ENCODE data around the gene PDK1.

Gene PDK1

GRCh38 chr2:172630181-172630580, 74.3 kb downstream of the PDK1 start:
- DNase-seq (ENCODE audit: extremely low spot score, insufficient read length, low read depth) = no peak
- no peak for FAIRE-seq

GRCh38 chr2:172634477-172634876, 78.6 kb downstream of the PDK1 start:
- DNase-seq (ENCODE audit: extremely low spot score, insufficient read length, low read depth) (no peak), FAIRE-seq (no peak)

- DNase-seq (ENCODE audit: extremely low spot score, insufficient read length, low read depth) (no peak), FAIRE-seq (no peak)
These were observed 79.7 kb downstream of the PDK1 start for GRCh38 chr2:172635548-172635947.

- DNase-seq (ENCODE audit: extremely low spot score, insufficient read length, low read depth) (no peak), FAIRE-seq (no peak)
These were observed 83.4 kb downstream of the PDK1 start for GRCh38 chr2:172639256-172639655.

GRCh38 chr2:172639823-172640222, 83.9 kb downstream of the PDK1 start:
- FAIRE-seq = no peak
- DNase-seq (ENCODE audit: extremely low spot score, insufficient read length, low read depth) = no peak

GRCh38 chr2:172640389-172640788, 84.5 kb downstream of the PDK1 start:
- no peak for DNase-seq (ENCODE audit: extremely low spot score, insufficient read length, low read depth)
- FAIRE-seq = no peak

GRCh38 chr2:172642301-172643020, 86.6 kb downstream of the PDK1 start:
- DNase-seq (ENCODE audit: extremely low spot score, insufficient read length, low read depth) (no peak), FAIRE-seq (no peak)

- DNase-seq (ENCODE audit: extremely low spot score, insufficient read length, low read depth) (no peak), FAIRE-seq (no peak)
These were observed 87.3 kb downstream of the PDK1 start for GRCh38 chr2:172643142-172643541.

- no peak for FAIRE-seq
- DNase-seq (ENCODE audit: extremely low spot score, insufficient read length, low read depth) = no peak
These were observed 91.5 kb downstream of the PDK1 start for GRCh38 chr2:172647439-172647838.

GRCh38 chr2:172655091-172655837, 99.4 kb downstream of the PDK1 start:
- no peak for DNase-seq (ENCODE audit: extremely low spot score, insufficient read length, low read depth)
- FAIRE-seq = no peak

- FAIRE-seq = no peak
- DNase-seq (ENCODE audit: extremely low spot score, insufficient read length, low read depth) = no peak
These were observed 100.1 kb downstream of the PDK1 start for GRCh38 chr2:172655838-172656573.

All from GM18507 (cell line).